A549 (cell line): ENCODE results near the gene BMPER. TPM values are rescaled to one million over a fixed set of nuclear protein-coding genes. Genes with fewer than 3 reads are reported as not detected.
A peak's percentile ranks its signal among the peaks of the same experiment; 100 is the strongest.

Experiments used
- ATAC-seq, 2 experiments: fragments of 200-7000 bp in 1 of 2; fragments of >200 bp in 1 of 2; cut with Nextera tagmentation in 1 of 2; cut with Tn5 transposase in 1 of 2; 3 replicates each; pipeline versions ENCODE4 v1.8.0 to v1.9.1; 2018 to 2020; ENCODE audit warnings: mild to moderate bottlenecking in 1 of 2, moderate library complexity in 1 of 2
- CTCF ChIA-PET: fragments of 300-600 bp; sonication (Branson Sonifier 250); formaldehyde crosslinking; extraction: SDS; loops from one replicate; lab custom pipeline; 2021; ENCODE audit warnings: antibody characterized with exemption, inconsistent platforms; lab: Yijun Ruan, JAX
- POLR2A ChIA-PET: fragments of 350-600 bp; formaldehyde crosslinking; extraction: SDS; loops from one replicate; lab custom pipeline; 2021; ENCODE audit warnings: antibody characterized with exemption, inconsistent platforms; lab: Yijun Ruan, JAX
- DNase-seq, 2 experiments: peaks; one replicate each; pipeline versions ENCODE4 v3.0.0 to v3.0.0-alpha.2; 2011 to 2016; ENCODE audit warnings: low read depth in 1 of 2, low spot score in 1 of 2
- FAIRE-seq: peaks from 2 replicates; lab custom pipeline; 2011; peaks lifted over from hg19 to GRCh38; lab: Jason Lieb, UNC
- H3K27ac ChIP-seq, 2 experiments: fragments of >200 bp; sonication (Bioruptor Twin); formaldehyde crosslinking; 3 replicates each; pipeline ENCODE4 v1.5.1; 2016 to 2017
- H3K4me1 ChIP-seq: fragments of >200 bp; sonication (Bioruptor Twin); formaldehyde crosslinking; 3 replicates; pipeline ENCODE4 v1.6.1; 2016
- H3K4me2 ChIP-seq: fragments of >200 bp; sonication (Bioruptor Twin); formaldehyde crosslinking; 3 replicates; pipeline ENCODE4 v1.6.1; 2016
- H3K4me3 ChIP-seq: fragments of >200 bp; sonication (Bioruptor Twin); formaldehyde crosslinking; 3 replicates; pipeline ENCODE4 v1.5.1; 2016
- H3K9me3 ChIP-seq: fragments of >200 bp; sonication (Bioruptor Twin); formaldehyde crosslinking; 3 replicates; pipeline ENCODE4 v1.6.1; 2016
- EP300 ChIP-seq, 2 experiments: fragments of >200 bp; sonication (Bioruptor Twin); formaldehyde crosslinking; IDR thresholded peaks; 2 replicates in 1 of 2; 3 replicates in 1 of 2; pipeline ENCODE4 v1.6.1; 2016 to 2017
- ESRRA ChIP-seq: fragments of 150-350 bp; IDR thresholded peaks from 2 replicates; pipeline ENCODE4 v1.6.1; 2014; ENCODE audit warnings: mild to moderate bottlenecking, low read length, borderline replicate concordance
- GATA3 ChIP-seq: IDR thresholded peaks from 2 replicates; pipeline ENCODE4 v1.6.1; 2012; ENCODE audit warnings: borderline replicate concordance
- HDAC2 ChIP-seq: fragments of 200-600 bp; sonication (generic); IDR thresholded peaks from 2 replicates; pipeline ENCODE4 v1.6.1; 2016
- HEYL ChIP-seq: fragments of 250-450 bp; sonication (Bioruptor Pico); IDR thresholded peaks from 2 replicates; pipeline ENCODE4 v1.8.0; 2021; ENCODE audit warnings: mild to moderate bottlenecking, moderate library complexity
- HOXA7 ChIP-seq: fragments of 250-450 bp; sonication (Bioruptor Pico); IDR thresholded peaks from 2 replicates; pipeline ENCODE4 v1.5.0; 2020; ENCODE audit warnings: mild to moderate bottlenecking, moderate library complexity
- HOXB13 ChIP-seq: fragments of 250-450 bp; sonication (Bioruptor Pico); IDR thresholded peaks from 2 replicates; pipeline ENCODE4 v1.5.0; 2020; ENCODE audit warnings: low read depth, mild to moderate bottlenecking, moderate library complexity
- HOXB5 ChIP-seq: fragments of 250-450 bp; sonication (Bioruptor Pico); IDR thresholded peaks from 2 replicates; pipeline ENCODE4 v1.5.0; 2020; ENCODE audit warnings: mild to moderate bottlenecking, moderate library complexity
- JUN ChIP-seq, 2 experiments: fragments of >200 bp; sonication (Bioruptor Twin); formaldehyde crosslinking; IDR thresholded peaks; 2 replicates in 1 of 2; 3 replicates in 1 of 2; pipeline ENCODE4 v1.6.1; 2016 to 2017
- JUNB ChIP-seq: fragments of >200 bp; sonication (Bioruptor Twin); formaldehyde crosslinking; IDR thresholded peaks from 2 replicates; pipeline ENCODE4 v1.6.1; 2016
- MAFK ChIP-seq: fragments of 450-650 bp; IDR thresholded peaks from 2 replicates; pipeline ENCODE4 v1.6.1; 2014; ENCODE audit not compliant: partially characterized antibody
- MAZ ChIP-seq: fragments of 150-350 bp; IDR thresholded peaks from 2 replicates; pipeline ENCODE4 v1.6.1; 2014; ENCODE audit warnings: antibody characterized with exemption, low read depth, low read length, borderline replicate concordance
- NFE2L2 ChIP-seq: fragments of 150-350 bp; conservative IDR thresholded peaks from 2 replicates; pipeline ENCODE4 v1.6.1; 2014; ENCODE audit warnings: low read length
- PHF8 ChIP-seq: fragments of 200-600 bp; sonication (generic); IDR thresholded peaks from 2 replicates; pipeline ENCODE4 v1.6.1; 2016; ENCODE audit warnings: low read depth, mild to moderate bottlenecking, antibody characterized with exemption, moderate library complexity, borderline replicate concordance
- POLR2A ChIP-seq: IDR thresholded peaks from 2 replicates; pipeline ENCODE4 v1.6.1; 2012; ENCODE audit warnings: mild to moderate bottlenecking, low read length
- POLR2AphosphoS2 ChIP-seq: conservative IDR thresholded peaks from 2 replicates; pipeline ENCODE4 v1.6.1; 2012; ENCODE audit warnings: low read length, improper control_type of control experiment, inconsistent platforms
- RARB ChIP-seq: fragments of 250-450 bp; sonication (Bioruptor Pico); IDR thresholded peaks from 2 replicates; pipeline ENCODE4 v1.8.0; 2021; ENCODE audit warnings: mild to moderate bottlenecking, moderate library complexity
- RNF2 ChIP-seq: fragments of 200-600 bp; sonication (generic); IDR thresholded peaks from 2 replicates; pipeline ENCODE4 v1.6.1; 2016; ENCODE audit warnings: low read depth, mild to moderate bottlenecking, antibody characterized with exemption, moderate library complexity, borderline replicate concordance
- SMC3 ChIP-seq: fragments of >200 bp; sonication (Bioruptor Twin); formaldehyde crosslinking; IDR thresholded peaks from 3 replicates; pipeline ENCODE4 v1.6.1; 2018; ENCODE audit warnings: inconsistent platforms
- SREBF2 ChIP-seq: fragments of 450-650 bp; IDR thresholded peaks from 2 replicates; pipeline ENCODE4 v1.6.1; 2014; ENCODE audit warnings: mild to moderate bottlenecking, moderate library complexity
- TP53 ChIP-seq: fragments of 250-450 bp; sonication (Bioruptor Pico); IDR thresholded peaks from 2 replicates; pipeline ENCODE4 v1.5.0; 2021; ENCODE audit warnings: mild to moderate bottlenecking, moderate library complexity
- ZC3H11A ChIP-seq: fragments of 450-650 bp; IDR thresholded peaks from 2 replicates; pipeline ENCODE4 v1.6.1; 2014; ENCODE audit warnings: antibody characterized with exemption, mild to moderate bottlenecking
- ZFP36 ChIP-seq: fragments of 450-650 bp; IDR thresholded peaks from 2 replicates; pipeline ENCODE4 v1.6.1; 2014; ENCODE audit warnings: borderline replicate concordance; ENCODE audit not compliant: partially characterized antibody
- WGBS: methylation state at CpG from one replicate; pipeline ENCODE4 v1.1.6; 2017; ENCODE audit errors: missing lambda C conversion rate; 5-methylcytosine and 5-hydroxymethylcytosine counted together
- polyA plus RNA-seq, 4 experiments: library from polyadenylated mRNA; depleted of rRNA in 3 of 4; stranded (reverse); fragments of >200 nt; fragmentation: RNase III in 1 of 4; extraction: RNeasy Plus Mini Kit Qiagen cat#74134 plus additional on column Dnase treatment in 1 of 4; gene quantifications; 2 replicates in 3 of 4; 3 replicates in 1 of 4; pipeline ENCODE4 v1.2.3, GENCODE V29; 2011 to 2017
- TF ChIP-seq, protein P1 (sequence below): fragments of 250-450 bp; sonication (Bioruptor Pico); IDR thresholded peaks from 2 replicates; pipeline ENCODE4 v1.5.0; 2020; ENCODE audit warnings: low read depth, mild to moderate bottlenecking, moderate library complexity
- TF ChIP-seq, protein P2 (sequence below): IDR thresholded peaks from 2 replicates; pipeline ENCODE4 v1.6.1; 2012
- TF ChIP-seq, protein P3 (sequence below): fragments of >200 bp; sonication (Bioruptor Twin); formaldehyde crosslinking; IDR thresholded peaks from 2 replicates; pipeline ENCODE4 v1.6.1; 2016
- TF ChIP-seq, protein P4 (sequence below): IDR thresholded peaks from 2 replicates; pipeline ENCODE4 v1.6.1; 2012

The BMPER gene
- polyA plus RNA-seq, 2 of the 4 experiments (the other 2 are of a cell fraction) = 5.0 to 5.8 TPM

DNA sequence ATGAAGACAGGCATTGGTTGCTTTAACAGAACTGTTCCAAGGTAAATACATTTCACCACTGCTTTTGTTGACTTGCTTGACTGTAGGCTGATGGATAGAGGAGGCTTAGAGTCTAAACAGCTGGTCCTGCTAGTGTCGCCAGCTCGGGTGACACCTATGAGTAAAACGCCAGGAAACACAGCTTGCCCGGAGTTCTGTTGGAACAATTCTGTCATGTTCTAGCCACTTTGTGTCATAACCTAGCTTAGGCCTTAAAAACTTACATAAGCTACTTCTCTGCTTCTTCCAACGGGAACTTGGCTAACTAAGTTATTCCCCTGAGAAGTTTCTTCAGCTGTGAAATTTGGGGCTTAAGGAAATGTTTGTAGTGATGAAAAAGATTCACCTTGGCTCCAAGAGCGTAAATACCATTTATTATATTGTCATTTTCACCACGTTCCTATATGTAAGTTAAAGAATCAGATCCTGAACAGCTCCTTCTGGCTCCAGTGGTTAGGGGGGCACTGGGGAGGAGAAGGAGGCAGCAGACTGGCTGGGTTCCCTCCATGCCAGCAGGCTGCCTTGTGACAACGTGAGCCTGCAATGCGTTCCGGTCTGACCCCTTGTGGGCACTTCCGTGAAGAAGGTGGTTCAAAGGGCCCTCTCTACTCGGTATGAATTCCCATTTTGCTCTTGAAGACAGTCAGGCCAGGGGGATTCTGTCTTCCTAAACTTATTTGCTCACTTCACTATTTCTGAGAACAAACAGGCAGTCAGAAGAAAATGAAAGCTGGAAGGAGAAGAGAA is 253.2 kb downstream of the BMPER start:
- peak in 1 of 2 experiments; percentile 40 for DNase-seq
- POLR2A ChIA-PET = no interaction called here
- TF ChIP-seq, protein P1, sequence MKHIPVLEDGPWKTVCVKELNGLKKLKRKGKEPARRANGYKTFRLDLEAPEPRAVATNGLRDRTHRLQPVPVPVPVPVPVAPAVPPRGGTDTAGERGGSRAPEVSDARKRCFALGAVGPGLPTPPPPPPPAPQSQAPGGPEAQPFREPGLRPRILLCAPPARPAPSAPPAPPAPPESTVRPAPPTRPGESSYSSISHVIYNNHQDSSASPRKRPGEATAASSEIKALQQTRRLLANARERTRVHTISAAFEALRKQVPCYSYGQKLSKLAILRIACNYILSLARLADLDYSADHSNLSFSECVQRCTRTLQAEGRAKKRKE (CRISPR knock-in tag) = no peak
- TF ChIP-seq ZC3H11A = no peak
- TF ChIP-seq JUNB = no peak
- TF ChIP-seq HDAC2 = no peak
- TF ChIP-seq EP300 (IDR thresholded peaks at IDR 0.05) = no peak
- no peak for TF ChIP-seq TP53
- TF ChIP-seq, protein P2, sequence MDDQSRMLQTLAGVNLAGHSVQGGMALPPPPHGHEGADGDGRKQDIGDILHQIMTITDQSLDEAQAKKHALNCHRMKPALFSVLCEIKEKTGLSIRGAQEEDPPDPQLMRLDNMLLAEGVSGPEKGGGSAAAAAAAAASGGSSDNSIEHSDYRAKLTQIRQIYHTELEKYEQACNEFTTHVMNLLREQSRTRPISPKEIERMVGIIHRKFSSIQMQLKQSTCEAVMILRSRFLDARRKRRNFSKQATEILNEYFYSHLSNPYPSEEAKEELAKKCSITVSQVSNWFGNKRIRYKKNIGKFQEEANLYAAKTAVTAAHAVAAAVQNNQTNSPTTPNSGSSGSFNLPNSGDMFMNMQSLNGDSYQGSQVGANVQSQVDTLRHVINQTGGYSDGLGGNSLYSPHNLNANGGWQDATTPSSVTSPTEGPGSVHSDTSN = no peak
- no peak for TF ChIP-seq MAZ
- TF ChIP-seq HEYL (CRISPR knock-in tag) = no peak
- no peak for TF ChIP-seq PHF8
- no peak for TF ChIP-seq HOXB5 (CRISPR knock-in tag)
- TF ChIP-seq HOXA7 = no peak
- no peak for TF ChIP-seq GATA3
- TF ChIP-seq ESRRA = no peak
- no peak for TF ChIP-seq ZFP36
- TF ChIP-seq JUN (IDR thresholded peaks at IDR 0.05) = no peak
- no peak for TF ChIP-seq MAFK
- TF ChIP-seq, all 56 proteins: peak for 0
- peak in 1 of 2 experiments; percentile 84; a peak in 3 of 6 replicates for ATAC-seq
- CTCF ChIA-PET = interaction anchor here (0.6 to 1.7 kb wide), 4 partner anchors 24 to 398 kb away, joined by 3 to 4 read pairs (median 3); no protein-coding TSS in a partner anchor
- peak overlapping the region in 1 of 2 experiments; percentile 62; a peak in 3 of 6 replicates for H3K27ac ChIP-seq
- no peak overlapping the region for H3K4me3 ChIP-seq
- no peaks in the 10 kb centered on the region for H3K9me3 ChIP-seq
- H3K4me2 ChIP-seq = no peak overlapping the region
- peaks cover 10% of the 10 kb centered on the region; the same call in 2 of the 3 replicates for H3K4me1 ChIP-seq
- no peak for FAIRE-seq
- 66% methylated on average over 12 of the region's 12 CpGs for WGBS

DNA sequence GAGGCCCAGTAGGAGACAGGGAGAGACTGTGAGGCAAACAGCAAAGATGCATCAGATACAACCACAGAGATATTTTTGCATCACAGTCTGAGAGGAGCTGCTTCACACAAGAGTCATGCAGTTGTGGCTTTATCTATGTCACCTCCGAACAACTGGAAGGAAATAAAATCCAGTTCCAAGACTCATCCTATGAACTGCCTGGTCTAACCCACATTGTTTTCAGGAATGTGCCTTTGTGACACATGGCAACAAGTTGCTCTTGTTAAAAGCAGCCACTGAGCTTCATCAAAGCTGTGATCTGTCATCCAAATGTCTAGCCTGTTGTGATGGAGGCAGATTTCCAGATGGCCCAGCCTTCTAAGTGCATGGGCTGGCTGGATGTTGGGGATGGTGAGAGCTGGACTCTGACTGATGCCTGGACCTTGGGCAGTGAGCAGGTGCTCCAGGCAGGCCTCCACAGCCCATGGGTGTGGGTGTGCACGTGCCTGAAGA is 255.0 kb downstream of the BMPER start:
- FAIRE-seq (no peak), DNase-seq (no peak), ATAC-seq (no peak)
- Histone ChIP-seq H3K27ac (peak overlapping the region in 1 of 2 experiments; percentile 53; a peak in 2 of 6 replicates), H3K9me3 (0 out of 3 replicates have a peak, but pooled peaks cover 3% of the 10 kb centered on the region), H3K4me2 (no peak overlapping the region), H3K4me3 (no peak overlapping the region), H3K4me1 (peaks cover 4% of the 10 kb centered on the region; the same call in 1 of the 3 replicates)
- TF ChIP-seq NFE2L2 (no peak), SREBF2 (no peak), RNF2 (no peak), RARB (CRISPR knock-in tag) (no peak), POLR2AphosphoS2 (no peak), ZFP36 (no peak), HOXA7 (no peak), POLR2A (no peak), HOXB13 (CRISPR knock-in tag) (no peak), GATA3 (no peak), SMC3 (no peak)
- TF ChIP-seq, protein P2 = no peak
- TF ChIP-seq, protein P3, sequence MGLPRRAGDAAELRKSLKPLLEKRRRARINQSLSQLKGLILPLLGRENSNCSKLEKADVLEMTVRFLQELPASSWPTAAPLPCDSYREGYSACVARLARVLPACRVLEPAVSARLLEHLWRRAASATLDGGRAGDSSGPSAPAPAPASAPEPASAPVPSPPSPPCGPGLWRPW = no peak
- TF ChIP-seq, protein P4, sequence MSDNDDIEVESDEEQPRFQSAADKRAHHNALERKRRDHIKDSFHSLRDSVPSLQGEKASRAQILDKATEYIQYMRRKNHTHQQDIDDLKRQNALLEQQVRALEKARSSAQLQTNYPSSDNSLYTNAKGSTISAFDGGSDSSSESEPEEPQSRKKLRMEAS = no peak
- 64% methylated on average over 2 of the region's 2 CpGs for WGBS
- ChIA-PET CTCF (interaction anchor here (0.8 to 2.1 kb wide), 2 partner anchors 26 to 146 kb away, joined by 3 to 5 read pairs; no protein-coding TSS in a partner anchor), POLR2A (no interaction called here)
